ENCODE data around the gene PLXDC2.
A peak's percentile ranks its signal among the peaks of the same experiment; 100 is the strongest.

The PLXDC2 gene

DNA sequence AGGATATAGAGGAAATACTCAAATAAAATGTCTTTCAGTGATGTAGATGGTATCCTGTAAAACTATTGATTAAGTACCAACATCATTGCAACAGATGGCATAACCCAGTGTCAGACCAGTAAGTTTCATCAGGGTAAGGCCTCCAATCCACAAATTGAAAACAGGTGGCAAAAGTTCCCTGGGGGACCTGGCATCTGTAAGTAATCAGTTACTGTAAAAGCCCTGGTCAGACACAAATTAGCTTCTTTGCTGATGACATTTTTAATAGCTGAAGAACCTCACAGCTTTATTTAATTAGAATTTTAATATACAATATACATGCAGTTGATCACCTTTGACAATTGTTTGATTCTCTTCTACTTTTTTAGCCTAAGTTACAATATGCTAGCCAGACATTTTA lies 152.5 kb downstream of the PLXDC2 start:
- peaks cover 33% of the 10 kb centered on the region for H3K4me1 Mint-ChIP-seq
- H3K36me3 Mint-ChIP-seq (ENCODE audit: low read depth) = peaks cover 11% of the 10 kb centered on the region
- TF ChIP-seq, protein P1, sequence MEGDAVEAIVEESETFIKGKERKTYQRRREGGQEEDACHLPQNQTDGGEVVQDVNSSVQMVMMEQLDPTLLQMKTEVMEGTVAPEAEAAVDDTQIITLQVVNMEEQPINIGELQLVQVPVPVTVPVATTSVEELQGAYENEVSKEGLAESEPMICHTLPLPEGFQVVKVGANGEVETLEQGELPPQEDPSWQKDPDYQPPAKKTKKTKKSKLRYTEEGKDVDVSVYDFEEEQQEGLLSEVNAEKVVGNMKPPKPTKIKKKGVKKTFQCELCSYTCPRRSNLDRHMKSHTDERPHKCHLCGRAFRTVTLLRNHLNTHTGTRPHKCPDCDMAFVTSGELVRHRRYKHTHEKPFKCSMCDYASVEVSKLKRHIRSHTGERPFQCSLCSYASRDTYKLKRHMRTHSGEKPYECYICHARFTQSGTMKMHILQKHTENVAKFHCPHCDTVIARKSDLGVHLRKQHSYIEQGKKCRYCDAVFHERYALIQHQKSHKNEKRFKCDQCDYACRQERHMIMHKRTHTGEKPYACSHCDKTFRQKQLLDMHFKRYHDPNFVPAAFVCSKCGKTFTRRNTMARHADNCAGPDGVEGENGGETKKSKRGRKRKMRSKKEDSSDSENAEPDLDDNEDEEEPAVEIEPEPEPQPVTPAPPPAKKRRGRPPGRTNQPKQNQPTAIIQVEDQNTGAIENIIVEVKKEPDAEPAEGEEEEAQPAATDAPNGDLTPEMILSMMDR (IDR thresholded peaks at IDR 0.05) = no peak
- H3K4me3 Mint-ChIP-seq = no peak overlapping the region
- no peaks in the 10 kb centered on the region for H3K27me3 Mint-ChIP-seq (ENCODE audit: low read depth, poor library complexity)
- no peak overlapping the region for H3K27ac Mint-ChIP-seq
- no peaks in the 10 kb centered on the region for H3K9me3 Mint-ChIP-seq
- DNase-seq = peak; percentile 18

DNA sequence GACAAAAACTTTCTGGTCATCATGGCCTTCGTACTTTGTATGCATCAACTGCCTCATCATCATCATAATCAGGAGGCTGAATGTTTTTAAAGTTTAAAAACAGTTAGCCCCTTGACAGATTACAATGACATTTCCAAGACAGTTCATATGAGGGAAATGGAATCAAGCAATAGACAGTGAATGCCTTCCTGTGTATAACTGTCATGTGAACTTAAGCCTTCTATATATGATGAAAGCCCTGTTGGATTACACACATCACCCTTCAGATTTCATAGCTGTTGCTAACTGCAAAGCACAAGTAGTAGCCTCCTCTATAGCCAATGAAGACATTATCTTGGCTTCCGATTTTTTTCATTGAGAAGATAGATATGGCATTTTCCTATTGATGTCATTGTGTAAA lies 154.0 kb downstream of the PLXDC2 start:
- H3K27me3 Mint-ChIP-seq (ENCODE audit: low read depth, poor library complexity) = no peaks in the 10 kb centered on the region
- TF ChIP-seq, protein P1 (IDR thresholded peaks at IDR 0.05) = no peak
- H3K4me3 Mint-ChIP-seq = no peak overlapping the region
- no peak overlapping the region for H3K27ac Mint-ChIP-seq
- H3K4me1 Mint-ChIP-seq = peaks cover 32% of the 10 kb centered on the region
- peaks cover 6% of the 10 kb centered on the region for H3K36me3 Mint-ChIP-seq (ENCODE audit: low read depth)
- H3K9me3 Mint-ChIP-seq = no peaks in the 10 kb centered on the region
- DNase-seq = no peak

DNA sequence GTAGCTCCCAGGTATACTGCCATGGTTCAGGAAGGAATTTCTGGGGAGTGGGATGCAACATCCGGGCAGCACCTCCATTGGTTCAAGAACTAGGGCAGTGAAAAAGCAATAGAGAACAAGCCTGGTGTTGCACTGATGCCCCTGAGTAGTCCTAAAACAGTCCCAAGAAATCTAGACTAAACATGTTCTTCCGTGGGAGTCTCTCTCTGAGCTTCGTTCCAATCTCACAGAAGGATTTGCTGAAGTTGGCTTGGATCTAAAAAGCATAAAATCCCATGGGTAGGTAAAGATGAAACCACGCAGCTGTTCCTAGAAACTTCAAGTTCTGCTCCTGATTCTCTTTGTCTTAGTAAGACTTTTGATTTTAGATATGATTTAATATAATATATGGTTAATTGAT lies 154.5 kb downstream of the PLXDC2 start:
- no peak overlapping the region for H3K4me3 Mint-ChIP-seq
- peaks cover 11% of the 10 kb centered on the region for H3K36me3 Mint-ChIP-seq (ENCODE audit: low read depth)
- H3K27ac Mint-ChIP-seq = no peak overlapping the region
- H3K27me3 Mint-ChIP-seq (ENCODE audit: low read depth, poor library complexity) = no peaks in the 10 kb centered on the region
- peaks cover 28% of the 10 kb centered on the region for H3K4me1 Mint-ChIP-seq
- H3K9me3 Mint-ChIP-seq = no peaks in the 10 kb centered on the region
- TF ChIP-seq, protein P1 (IDR thresholded peaks at IDR 0.05) = no peak
- no peak for DNase-seq

DNA sequence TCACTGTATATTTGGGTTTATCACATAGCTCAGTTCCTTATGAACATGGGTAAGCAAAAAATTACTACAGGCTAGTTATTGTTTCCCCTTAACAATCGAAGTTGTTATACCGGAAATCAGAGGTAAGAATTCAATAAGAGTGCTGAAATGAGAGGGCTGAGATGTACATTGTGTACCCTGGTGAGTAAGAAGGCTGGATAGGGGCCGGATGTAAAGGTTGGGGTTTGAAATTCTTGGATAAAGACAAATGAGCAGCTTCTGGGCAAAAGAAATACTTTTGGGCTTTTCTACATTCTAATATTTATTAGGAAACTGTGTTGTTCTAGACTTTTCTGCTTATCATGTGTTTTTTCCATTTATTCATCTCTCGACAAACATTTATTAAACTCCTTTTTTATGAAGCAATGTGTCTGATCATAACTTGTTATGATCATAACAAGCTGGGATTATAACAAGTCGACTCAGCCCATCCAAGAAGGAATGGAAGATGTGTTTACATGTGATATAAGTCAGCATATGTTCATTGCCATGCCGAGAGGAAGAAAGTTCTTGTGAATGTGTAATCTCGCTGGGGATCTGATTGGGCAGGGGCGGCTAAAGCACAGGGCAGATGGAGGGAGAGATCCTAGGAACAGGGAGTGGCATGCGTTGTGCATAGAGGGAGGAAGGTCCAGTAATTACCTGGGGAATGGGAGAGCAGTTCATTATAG lies 155.3 kb downstream of the PLXDC2 start:
- Mint-ChIP-seq H3K36me3 (ENCODE audit: low read depth) (peaks cover 17% of the 10 kb centered on the region), H3K9me3 (peaks cover 3% of the 10 kb centered on the region), H3K27ac (no peak overlapping the region), H3K4me1 (peaks cover 24% of the 10 kb centered on the region), H3K4me3 (no peak overlapping the region), H3K27me3 (ENCODE audit: low read depth, poor library complexity) (no peaks in the 10 kb centered on the region)
- DNase-seq = no peak
- TF ChIP-seq, protein P1 (IDR thresholded peaks at IDR 0.05) = no peak

DNA sequence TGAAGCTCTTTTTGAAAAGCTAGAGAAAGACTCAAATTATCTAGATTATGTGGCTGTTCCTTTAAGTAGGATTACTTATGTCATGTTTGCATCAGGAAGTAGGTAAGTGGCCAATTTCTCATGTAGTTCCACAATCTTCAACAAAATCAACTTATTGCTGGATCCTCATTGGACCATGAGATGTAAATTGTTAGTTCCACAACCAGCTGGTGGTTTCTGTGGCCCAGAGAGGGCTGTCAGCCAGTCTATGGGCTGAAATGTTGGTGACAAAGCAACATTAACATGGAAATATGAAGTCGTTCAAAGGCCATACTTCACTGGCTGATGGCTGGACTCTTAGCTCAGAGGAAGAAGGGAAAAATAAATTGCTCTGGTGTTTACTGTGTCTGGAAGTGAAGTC lies 157.9 kb downstream of the PLXDC2 start:
- TF ChIP-seq, protein P1 (IDR thresholded peaks at IDR 0.05) = no peak
- Mint-ChIP-seq H3K4me3 (no peak overlapping the region), H3K27ac (peak overlapping the region; percentile 2), H3K36me3 (ENCODE audit: low read depth) (peaks cover 34% of the 10 kb centered on the region), H3K27me3 (ENCODE audit: low read depth, poor library complexity) (no peaks in the 10 kb centered on the region), H3K4me1 (peaks cover 5% of the 10 kb centered on the region), H3K9me3 (peaks cover 22% of the 10 kb centered on the region)
- DNase-seq = no peak

DNA sequence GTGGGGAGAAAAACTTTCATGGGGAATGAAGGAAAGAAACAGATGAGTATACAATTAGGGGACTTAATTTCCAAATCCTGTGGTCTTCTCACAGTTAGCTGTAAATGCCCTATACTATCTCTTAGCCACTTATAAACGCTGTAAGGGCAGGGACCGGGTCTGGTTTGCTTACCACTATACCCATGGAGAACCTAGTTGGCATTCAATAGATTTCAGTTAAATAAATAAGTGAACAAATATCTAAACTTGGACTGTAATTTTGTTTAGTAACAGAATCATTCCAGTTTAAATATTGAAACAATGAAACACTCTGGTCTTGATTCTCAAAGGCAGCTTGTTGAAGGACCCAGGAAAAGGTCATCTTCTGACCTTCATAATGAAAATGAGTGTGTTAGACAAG lies 158.3 kb downstream of the PLXDC2 start:
- Mint-ChIP-seq H3K27ac (peak overlapping the region; percentile 2), H3K27me3 (ENCODE audit: low read depth, poor library complexity) (no peaks in the 10 kb centered on the region), H3K4me1 (peaks cover 5% of the 10 kb centered on the region), H3K4me3 (no peak overlapping the region), H3K9me3 (peaks cover 22% of the 10 kb centered on the region), H3K36me3 (ENCODE audit: low read depth) (peaks cover 34% of the 10 kb centered on the region)
- no peak for DNase-seq
- TF ChIP-seq, protein P1 (IDR thresholded peaks at IDR 0.05) = no peak
